ENCODE results near the gene CDKN2A. TPM values are rescaled to one million over a fixed set of nuclear protein-coding genes. Genes with fewer than 3 reads are reported as not detected.

The CDKN2A gene
- total RNA-seq, 1 donor from 2014 or later: 71.6 TPM

DNA sequence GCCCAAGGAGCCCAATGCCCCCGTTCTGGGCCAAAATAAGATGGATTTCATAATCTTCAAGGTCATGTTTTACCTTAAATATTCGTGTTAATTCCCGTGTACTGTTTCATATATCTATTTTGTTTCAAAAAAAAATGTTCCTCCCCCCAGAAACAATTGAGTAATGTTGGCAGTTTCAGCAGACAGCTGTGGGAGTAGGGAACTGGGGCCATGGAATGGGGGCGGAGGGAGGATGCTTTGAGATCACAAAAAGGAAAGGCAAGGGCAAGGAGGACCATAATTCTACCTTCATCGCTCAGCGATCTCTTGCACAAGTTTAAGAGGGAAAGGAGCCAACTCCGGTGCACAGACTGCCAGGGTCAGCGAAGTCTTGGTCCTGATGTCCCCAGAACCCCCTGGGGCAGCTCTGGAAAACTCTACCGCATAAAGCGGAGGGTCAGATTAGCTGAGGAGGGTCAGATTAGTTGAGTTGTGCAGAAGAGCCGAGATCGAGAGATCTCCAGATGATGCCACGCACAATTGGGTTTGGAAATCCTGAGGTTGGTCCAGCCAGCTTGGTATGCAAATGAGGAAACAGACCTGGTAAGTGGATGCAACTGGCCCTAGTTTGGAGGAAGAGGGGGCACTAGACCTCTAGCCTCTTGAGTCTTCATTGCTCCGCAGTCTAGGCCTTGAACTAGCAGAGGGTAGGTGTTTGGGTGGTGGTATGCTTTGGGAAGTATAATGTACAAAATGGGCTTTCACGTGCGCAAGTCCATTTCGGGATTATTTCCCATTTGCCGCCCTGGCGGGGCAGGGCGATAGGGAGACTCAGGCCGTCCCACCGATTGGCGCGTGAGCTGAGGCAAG is 24.0 kb downstream of the CDKN2A start:
- Histone ChIP-seq H4K20me1 (ENCODE audit: insufficient read depth, low read length) (peaks cover 62% of the 10 kb centered on the region), H3K4me3 (ENCODE audit: insufficient read depth, low read depth, low read length) (no peak overlapping the region), H3K79me2 (ENCODE audit: insufficient read depth, low read length) (no peaks in the 10 kb centered on the region), H3K9ac (ENCODE audit: low read length) (no peak overlapping the region), H3K4me1 (ENCODE audit: insufficient read depth, low read length) (peaks cover 18% of the 10 kb centered on the region), H3K27me3 (ENCODE audit: insufficient read depth, low read length) (peaks cover 65% of the 10 kb centered on the region), H2AFZ (ENCODE audit: low read depth, low read length) (no peak overlapping the region), H3K4me2 (ENCODE audit: low read length) (peak overlapping the region; percentile 71), H3K9me3 (ENCODE audit: insufficient read depth, low read depth, low read length) (peaks cover 8% of the 10 kb centered on the region), H3K36me3 (ENCODE audit: insufficient read depth, low read length) (peaks cover 11% of the 10 kb centered on the region), H3K27ac (ENCODE audit: low read depth, low read length) (no peak overlapping the region)
- no peak for DNase-seq (ENCODE audit: low read depth)
- peaks cover 4% of the 10 kb centered on the region for H3K4me1 Mint-ChIP-seq (ENCODE audit: low read depth, unreplicated experiment)
- peaks cover 26% of the 10 kb centered on the region for H3K36me3 Mint-ChIP-seq (ENCODE audit: low read depth, unreplicated experiment)
- TF ChIP-seq, protein P1, sequence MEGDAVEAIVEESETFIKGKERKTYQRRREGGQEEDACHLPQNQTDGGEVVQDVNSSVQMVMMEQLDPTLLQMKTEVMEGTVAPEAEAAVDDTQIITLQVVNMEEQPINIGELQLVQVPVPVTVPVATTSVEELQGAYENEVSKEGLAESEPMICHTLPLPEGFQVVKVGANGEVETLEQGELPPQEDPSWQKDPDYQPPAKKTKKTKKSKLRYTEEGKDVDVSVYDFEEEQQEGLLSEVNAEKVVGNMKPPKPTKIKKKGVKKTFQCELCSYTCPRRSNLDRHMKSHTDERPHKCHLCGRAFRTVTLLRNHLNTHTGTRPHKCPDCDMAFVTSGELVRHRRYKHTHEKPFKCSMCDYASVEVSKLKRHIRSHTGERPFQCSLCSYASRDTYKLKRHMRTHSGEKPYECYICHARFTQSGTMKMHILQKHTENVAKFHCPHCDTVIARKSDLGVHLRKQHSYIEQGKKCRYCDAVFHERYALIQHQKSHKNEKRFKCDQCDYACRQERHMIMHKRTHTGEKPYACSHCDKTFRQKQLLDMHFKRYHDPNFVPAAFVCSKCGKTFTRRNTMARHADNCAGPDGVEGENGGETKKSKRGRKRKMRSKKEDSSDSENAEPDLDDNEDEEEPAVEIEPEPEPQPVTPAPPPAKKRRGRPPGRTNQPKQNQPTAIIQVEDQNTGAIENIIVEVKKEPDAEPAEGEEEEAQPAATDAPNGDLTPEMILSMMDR (IDR thresholded peaks at IDR 0.05; ENCODE audit: insufficient read depth, low read depth, low read length): no peak
- no peak for TF ChIP-seq EZH2 (IDR thresholded peaks at IDR 0.05; ENCODE audit: insufficient read depth, low read length)
- peaks cover 31% of the 10 kb centered on the region for H3K9me3 Mint-ChIP-seq (ENCODE audit: unreplicated experiment)
- peak overlapping the region; percentile 70 for H3K27ac Mint-ChIP-seq (ENCODE audit: unreplicated experiment)
- no peak for FAIRE-seq
- H3K27me3 Mint-ChIP-seq (ENCODE audit: low read depth, unreplicated experiment): peaks cover 81% of the 10 kb centered on the region
- H3K4me3 Mint-ChIP-seq (ENCODE audit: unreplicated experiment): no peak overlapping the region

DNA sequence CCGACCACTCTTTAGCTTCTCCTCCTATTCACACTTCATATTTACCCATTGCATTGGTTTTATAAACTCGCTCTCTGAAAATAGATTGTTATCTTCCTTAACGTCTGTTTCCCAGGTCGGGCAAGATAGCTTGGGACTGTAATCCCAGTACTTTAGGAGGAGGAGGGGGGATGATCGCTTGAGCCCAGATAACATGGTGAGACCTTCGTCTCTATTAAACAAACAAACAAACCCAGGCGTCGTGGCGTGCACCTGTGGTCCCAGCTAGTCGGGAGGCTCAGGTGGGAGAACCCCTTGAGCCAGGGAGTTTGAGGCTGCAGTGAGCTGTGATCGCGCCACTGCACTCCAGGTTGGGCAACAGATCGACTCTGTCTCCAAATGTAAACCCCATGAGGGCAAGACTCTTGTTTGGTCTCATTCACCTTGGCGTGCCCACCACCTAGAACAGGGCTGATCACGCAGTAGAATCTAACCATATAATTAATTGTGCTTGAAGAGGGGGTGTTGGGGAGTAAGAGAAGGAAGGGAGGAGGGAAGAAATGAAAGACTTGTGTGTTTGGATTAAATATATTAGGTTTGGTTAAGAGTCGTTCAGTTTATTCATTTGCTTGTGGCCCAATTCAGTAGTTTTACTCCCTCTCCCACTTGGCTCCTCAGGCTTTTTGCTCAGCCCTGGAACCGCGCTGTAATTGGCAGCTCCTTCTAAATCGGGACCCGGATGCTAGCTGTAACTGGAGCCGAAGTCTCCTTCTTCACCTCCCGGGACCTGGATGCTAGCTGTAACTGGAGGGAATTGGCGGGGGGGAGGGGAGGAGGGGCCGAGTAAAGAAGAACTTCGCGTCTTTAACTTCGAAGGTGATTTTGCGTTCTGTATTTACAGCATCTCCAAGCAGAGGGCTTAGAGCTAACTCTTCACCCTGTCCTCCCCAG is 24.9 kb downstream of the CDKN2A start:
- Histone ChIP-seq H3K9ac (ENCODE audit: low read length) (no peak overlapping the region), H4K20me1 (ENCODE audit: insufficient read depth, low read length) (peaks cover 55% of the 10 kb centered on the region), H3K27ac (ENCODE audit: low read depth, low read length) (no peak overlapping the region), H3K27me3 (ENCODE audit: insufficient read depth, low read length) (peaks cover 62% of the 10 kb centered on the region), H3K4me2 (ENCODE audit: low read length) (peak overlapping the region; percentile 61), H3K79me2 (ENCODE audit: insufficient read depth, low read length) (no peaks in the 10 kb centered on the region), H3K9me3 (ENCODE audit: insufficient read depth, low read depth, low read length) (peaks cover 8% of the 10 kb centered on the region), H2AFZ (ENCODE audit: low read depth, low read length) (no peak overlapping the region), H3K4me1 (ENCODE audit: insufficient read depth, low read length) (peaks cover 20% of the 10 kb centered on the region), H3K36me3 (ENCODE audit: insufficient read depth, low read length) (peaks cover 11% of the 10 kb centered on the region), H3K4me3 (ENCODE audit: insufficient read depth, low read depth, low read length) (no peak overlapping the region)
- Mint-ChIP-seq H3K36me3 (ENCODE audit: low read depth, unreplicated experiment) (peaks cover 26% of the 10 kb centered on the region), H3K27me3 (ENCODE audit: low read depth, unreplicated experiment) (peaks cover 82% of the 10 kb centered on the region), H3K27ac (ENCODE audit: unreplicated experiment) (peak overlapping the region; percentile 77), H3K4me1 (ENCODE audit: low read depth, unreplicated experiment) (peaks cover 4% of the 10 kb centered on the region), H3K4me3 (ENCODE audit: unreplicated experiment) (peak overlapping the region; percentile 6), H3K9me3 (ENCODE audit: unreplicated experiment) (peaks cover 31% of the 10 kb centered on the region)
- DNase-seq (ENCODE audit: low read depth) (no peak), FAIRE-seq (no peak)
- no peak for TF ChIP-seq EZH2 (IDR thresholded peaks at IDR 0.05; ENCODE audit: insufficient read depth, low read length)
- TF ChIP-seq, protein P1 (IDR thresholded peaks at IDR 0.05; ENCODE audit: insufficient read depth, low read depth, low read length): no peak
